GM21367 (cell line): ENCODE measurements around the gene TAB3.

ENCODE experiments used
- ATAC-seq: cut with Tn5 transposase; IDR thresholded peaks from one replicate; pipeline ENCODE4 v1.9.1; 2021; ENCODE audit not compliant: unreplicated experiment

The TAB3 gene

GRCh38 chrX:30889147-30890140 lies at the start of gene TAB3:
Gene TAB3, minus strand, starts transcription at chrX:30889254. Its CDS starts 29,666 bp downstream, at chrX:30859588.
- ATAC-seq, result peak; percentile 88

- no peak for ATAC-seq
Observed at GRCh38 chrX:30938295-30938694, 49.2 kb upstream of the TAB3 start.

- ATAC-seq, result no peak
Observed at GRCh38 chrX:30935985-30936384, 46.9 kb upstream of the TAB3 start.

GRCh38 chrX:30931920-30932319 lies 42.9 kb upstream of the TAB3 start:
- ATAC-seq, result no peak

- no peak for ATAC-seq
Observed at GRCh38 chrX:30930679-30931078, 41.6 kb upstream of the TAB3 start.

GRCh38 chrX:30930143-30930542 lies 41.1 kb upstream of the TAB3 start:
- ATAC-seq, result no peak

- no peak for ATAC-seq
Observed at GRCh38 chrX:30920271-30920670, 31.2 kb upstream of the TAB3 start.

GRCh38 chrX:30918480-30918879 lies 29.4 kb upstream of the TAB3 start:
- no peak for ATAC-seq

GRCh38 chrX:30913492-30913891 lies 24.4 kb upstream of the TAB3 start:
- no peak for ATAC-seq

- no peak for ATAC-seq
Observed at GRCh38 chrX:30910124-30910860, 21.2 kb upstream of the TAB3 start.

- ATAC-seq, result no peak
Observed at GRCh38 chrX:30906726-30907125, 17.7 kb upstream of the TAB3 start.

- no peak for ATAC-seq
Observed at GRCh38 chrX:30905321-30905720, 16.3 kb upstream of the TAB3 start.

- ATAC-seq, result no peak
Observed at GRCh38 chrX:30904632-30905031, 15.6 kb upstream of the TAB3 start.

GRCh38 chrX:30904186-30904585 lies 15.1 kb upstream of the TAB3 start:
- no peak for ATAC-seq

- ATAC-seq, result no peak
Observed at GRCh38 chrX:30900227-30900626, 11.2 kb upstream of the TAB3 start.

- no peak for ATAC-seq
Observed at GRCh38 chrX:30898886-30899285, 9.8 kb upstream of the TAB3 start.

GRCh38 chrX:30895370-30895769 lies 6.3 kb upstream of the TAB3 start:
- ATAC-seq, result no peak

- no peak for ATAC-seq
Observed at GRCh38 chrX:30893206-30893605, 4.2 kb upstream of the TAB3 start.

- no peak for ATAC-seq
Observed at GRCh38 chrX:30892591-30892990, 3.5 kb upstream of the TAB3 start.

- ATAC-seq, result peak; percentile 26
Observed at GRCh38 chrX:30888526-30889146, 418 bp downstream of the TAB3 start.

GRCh38 chrX:30887721-30888120 lies 1.3 kb downstream of the TAB3 start:
- ATAC-seq, result no peak

- no peak for ATAC-seq
Observed at GRCh38 chrX:30887288-30887687, 1.8 kb downstream of the TAB3 start.
